Measurements from ENCODE around the gene ATP6V0E1.

- TF ChIP-seq CTCF (IDR thresholded peaks at IDR 0.05), result no peak
- no peak for TF ChIP-seq POLR2A (IDR thresholded peaks at IDR 0.05)
Measured at GRCh38 chr5:172939611-172940267, 43.8 kb upstream of the ATP6V0E1 start.
